Activated effector memory CD4-positive, alpha-beta T cell treated with Interleukin-2 at 50 U/mL for 16 hours (primary cell): ENCODE measurements around the gene GOLGA6L24.
"Not testable (repeated sequence)": the region's sequence is repeated elsewhere in the genome, so short reads cannot be mapped to it uniquely, and the experiment has no call there.

Source experiments
- DNase-seq: peaks from one replicate; pipeline ENCODE4 v3.0.0-alpha.2; 2020

Gene GOLGA6L24

GRCh38 chr15:28357984-28358383 is at the start of gene GOLGA6L24:
TSS of gene GOLGA6L24 (minus strand) at chr15:28358084. CDS start at chr15:28358023, 61 bp downstream.
- DNase-seq, result not testable (repeated sequence)

GRCh38 chr15:28402774-28403435 is 45.0 kb upstream of the GOLGA6L24 start:
- DNase-seq, result not testable (repeated sequence)

- not testable (repeated sequence) for DNase-seq
Observed at GRCh38 chr15:28396022-28396421, 38.1 kb upstream of the GOLGA6L24 start.

GRCh38 chr15:28380053-28380452 is 22.2 kb upstream of the GOLGA6L24 start:
- DNase-seq, result not testable (repeated sequence)

GRCh38 chr15:28378364-28378763 is 20.5 kb upstream of the GOLGA6L24 start, which contains the start of gene GOLGA8F:
TSS of gene GOLGA8F (plus strand) at chr15:28378664. CDS start at chr15:28378762, 98 bp downstream.
- not testable (repeated sequence) for DNase-seq

GRCh38 chr15:28365502-28365901 is 7.6 kb upstream of the GOLGA6L24 start:
- DNase-seq, result not testable (repeated sequence)

GRCh38 chr15:28322129-28322588 is 35.7 kb downstream of the GOLGA6L24 start, which contains the start of gene HERC2:
TSS of gene HERC2 (minus strand) at chr15:28322179. CDS start at chr15:28321433, 746 bp downstream.
- not testable (repeated sequence) for DNase-seq

GRCh38 chr15:28321358-28322078 is 36.4 kb downstream of the GOLGA6L24 start:
- peak; percentile 3 for DNase-seq

- not testable (repeated sequence) for DNase-seq
Observed at GRCh38 chr15:28319725-28320124, 38.2 kb downstream of the GOLGA6L24 start.

- DNase-seq, result not testable (repeated sequence)
Observed at GRCh38 chr15:28318828-28319227, 39.1 kb downstream of the GOLGA6L24 start.

- DNase-seq, result not testable (repeated sequence)
Observed at GRCh38 chr15:28318122-28318521, 39.8 kb downstream of the GOLGA6L24 start.

- DNase-seq, result not testable (repeated sequence)
Observed at GRCh38 chr15:28316958-28317357, 40.9 kb downstream of the GOLGA6L24 start.

- DNase-seq, result not testable (repeated sequence)
Observed at GRCh38 chr15:28310454-28310853, 47.4 kb downstream of the GOLGA6L24 start.

GRCh38 chr15:28308718-28309117 is 49.2 kb downstream of the GOLGA6L24 start:
- DNase-seq, result not testable (repeated sequence)
